ENCODE results near the gene COL5A1.
"Not testable (repeated sequence)": the region's sequence is repeated elsewhere in the genome, so short reads cannot be mapped to it uniquely, and the experiment has no call there.

Gene COL5A1

GRCh38 chr9:134710271-134710540 lies 68.6 kb downstream of the COL5A1 start:
- DNase-seq (ENCODE audit: low spot score): no peak

- no peak for DNase-seq (ENCODE audit: low spot score)
These were observed 69.3 kb downstream of the COL5A1 start for GRCh38 chr9:134710901-134711300.

- no peak for DNase-seq (ENCODE audit: low spot score)
These were observed 70.6 kb downstream of the COL5A1 start for GRCh38 chr9:134712243-134712642.

GRCh38 chr9:134712926-134713325 lies 71.3 kb downstream of the COL5A1 start:
- no peak for DNase-seq (ENCODE audit: low spot score)

- not testable (repeated sequence) for DNase-seq (ENCODE audit: low spot score)
These were observed 73.9 kb downstream of the COL5A1 start for GRCh38 chr9:134715536-134715935.

GRCh38 chr9:134716067-134716466 lies 74.5 kb downstream of the COL5A1 start:
- peak; percentile 95 for DNase-seq (ENCODE audit: low spot score)

- DNase-seq (ENCODE audit: low spot score): no peak
These were observed 75.5 kb downstream of the COL5A1 start for GRCh38 chr9:134717056-134717455.

GRCh38 chr9:134717924-134718645 lies 76.5 kb downstream of the COL5A1 start:
- DNase-seq (ENCODE audit: low spot score): no peak

GRCh38 chr9:134719331-134719730 lies 77.7 kb downstream of the COL5A1 start:
- DNase-seq (ENCODE audit: low spot score): no peak

GRCh38 chr9:134720136-134720753 lies 78.6 kb downstream of the COL5A1 start:
- no peak for DNase-seq (ENCODE audit: low spot score)

GRCh38 chr9:134720796-134721195 lies 79.2 kb downstream of the COL5A1 start:
- no peak for DNase-seq (ENCODE audit: low spot score)

GRCh38 chr9:134721344-134721743 lies 79.7 kb downstream of the COL5A1 start:
- no peak for DNase-seq (ENCODE audit: low spot score)

GRCh38 chr9:134722120-134722701 lies 80.6 kb downstream of the COL5A1 start:
- DNase-seq (ENCODE audit: low spot score): no peak

- no peak for DNase-seq (ENCODE audit: low spot score)
These were observed 81.4 kb downstream of the COL5A1 start for GRCh38 chr9:134723037-134723436.

GRCh38 chr9:134723491-134724190 lies 82.0 kb downstream of the COL5A1 start:
- DNase-seq (ENCODE audit: low spot score): no peak

GRCh38 chr9:134724202-134724911 lies 82.8 kb downstream of the COL5A1 start:
- no peak for DNase-seq (ENCODE audit: low spot score)

GRCh38 chr9:134724912-134725604 lies 83.5 kb downstream of the COL5A1 start:
- DNase-seq (ENCODE audit: low spot score): no peak

- no peak for DNase-seq (ENCODE audit: low spot score)
These were observed 84.0 kb downstream of the COL5A1 start for GRCh38 chr9:134725605-134725940.

- no peak for DNase-seq (ENCODE audit: low spot score)
These were observed 84.6 kb downstream of the COL5A1 start for GRCh38 chr9:134726026-134726721.

GRCh38 chr9:134726722-134727034 lies 85.1 kb downstream of the COL5A1 start:
- no peak for DNase-seq (ENCODE audit: low spot score)

- no peak for DNase-seq (ENCODE audit: low spot score)
These were observed 86.6 kb downstream of the COL5A1 start for GRCh38 chr9:134728021-134728795.
